ENCODE results near the gene NFASC.

Gene NFASC

GRCh38 chr1:204988196-204988595 lies 117.5 kb downstream of the NFASC start:
- no peak for DNase-seq

- peak; percentile 58 for DNase-seq
Observed at GRCh38 chr1:204989266-204990058, 118.8 kb downstream of the NFASC start.

- DNase-seq: no peak
Observed at GRCh38 chr1:204990059-204990664, 119.5 kb downstream of the NFASC start.

- no peak for DNase-seq
Observed at GRCh38 chr1:204990721-204991341, 120.2 kb downstream of the NFASC start.

- peak; percentile 62 for DNase-seq
Observed at GRCh38 chr1:204991342-204991844, 120.7 kb downstream of the NFASC start.

GRCh38 chr1:204992201-204992997 lies 121.7 kb downstream of the NFASC start:
- no peak for DNase-seq

GRCh38 chr1:204992998-204993314 lies 122.3 kb downstream of the NFASC start:
- no peak for DNase-seq

GRCh38 chr1:204994086-204994862 lies 123.6 kb downstream of the NFASC start:
- DNase-seq: no peak

GRCh38 chr1:204996981-204997380 lies 126.3 kb downstream of the NFASC start:
- no peak for DNase-seq

GRCh38 chr1:204997591-204998355 lies 127.1 kb downstream of the NFASC start:
- no peak for DNase-seq

- no peak for DNase-seq
Observed at GRCh38 chr1:205001162-205001561, 130.5 kb downstream of the NFASC start.

- no peak for DNase-seq
Observed at GRCh38 chr1:205002705-205003104, 132.0 kb downstream of the NFASC start.

GRCh38 chr1:205003358-205004131 lies 132.9 kb downstream of the NFASC start:
- no peak for DNase-seq

GRCh38 chr1:205004351-205004750 lies 133.7 kb downstream of the NFASC start:
- DNase-seq: no peak

- no peak for DNase-seq
Observed at GRCh38 chr1:205008896-205009295, 138.2 kb downstream of the NFASC start.

- DNase-seq: no peak
Observed at GRCh38 chr1:205009670-205010069, 139.0 kb downstream of the NFASC start.

GRCh38 chr1:205012391-205013140 lies 141.9 kb downstream of the NFASC start:
- DNase-seq: peak; percentile 69

GRCh38 chr1:205013683-205014367 lies 143.2 kb downstream of the NFASC start:
- DNase-seq: peak; percentile 78

GRCh38 chr1:205014783-205015182 lies 144.1 kb downstream of the NFASC start:
- no peak for DNase-seq
